ENCODE results near the gene VAPB.

DNA sequence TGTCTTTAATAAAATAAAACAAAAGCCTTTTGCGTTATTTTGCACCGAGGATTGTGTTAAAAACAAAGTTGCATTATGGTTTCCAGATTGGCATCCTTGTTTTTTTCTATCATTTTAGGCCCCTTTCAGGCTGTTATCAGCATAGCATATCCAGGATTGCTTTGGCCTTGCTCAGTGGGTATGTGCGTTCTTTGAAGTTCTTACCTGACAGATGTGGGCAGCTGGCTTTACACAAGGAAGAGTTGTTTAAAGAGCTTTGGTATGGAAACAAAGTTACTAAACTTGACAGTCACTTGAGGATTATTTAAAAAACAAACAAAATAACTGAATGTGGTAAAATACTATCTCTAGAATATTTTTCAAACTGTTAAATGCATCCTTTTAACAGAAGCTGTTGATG, 6.6 kb downstream of the VAPB start:
- TF ChIP-seq, protein P1, sequence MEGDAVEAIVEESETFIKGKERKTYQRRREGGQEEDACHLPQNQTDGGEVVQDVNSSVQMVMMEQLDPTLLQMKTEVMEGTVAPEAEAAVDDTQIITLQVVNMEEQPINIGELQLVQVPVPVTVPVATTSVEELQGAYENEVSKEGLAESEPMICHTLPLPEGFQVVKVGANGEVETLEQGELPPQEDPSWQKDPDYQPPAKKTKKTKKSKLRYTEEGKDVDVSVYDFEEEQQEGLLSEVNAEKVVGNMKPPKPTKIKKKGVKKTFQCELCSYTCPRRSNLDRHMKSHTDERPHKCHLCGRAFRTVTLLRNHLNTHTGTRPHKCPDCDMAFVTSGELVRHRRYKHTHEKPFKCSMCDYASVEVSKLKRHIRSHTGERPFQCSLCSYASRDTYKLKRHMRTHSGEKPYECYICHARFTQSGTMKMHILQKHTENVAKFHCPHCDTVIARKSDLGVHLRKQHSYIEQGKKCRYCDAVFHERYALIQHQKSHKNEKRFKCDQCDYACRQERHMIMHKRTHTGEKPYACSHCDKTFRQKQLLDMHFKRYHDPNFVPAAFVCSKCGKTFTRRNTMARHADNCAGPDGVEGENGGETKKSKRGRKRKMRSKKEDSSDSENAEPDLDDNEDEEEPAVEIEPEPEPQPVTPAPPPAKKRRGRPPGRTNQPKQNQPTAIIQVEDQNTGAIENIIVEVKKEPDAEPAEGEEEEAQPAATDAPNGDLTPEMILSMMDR (IDR thresholded peaks at IDR 0.05; ENCODE audit: low read depth, low read length) = no peak
- TF ChIP-seq EZH2phosphoT487 (IDR thresholded peaks at IDR 0.05; ENCODE audit: low read depth) = no peak

All from OCI-LY3 (cell line).